ENCODE measurements around the gene CCT2.

The CCT2 gene

GRCh38 chr12:69620077-69620476 lies 34.8 kb downstream of the CCT2 start:
- Histone ChIP-seq H3K27me3 (ENCODE audit: insufficient read depth, low read length) (no peaks in the 10 kb centered on the region), H3K36me3 (ENCODE audit: insufficient read depth, low read depth, low read length) (no peaks in the 10 kb centered on the region), H3K9me3 (ENCODE audit: insufficient read depth, low read depth, low read length) (no peaks in the 10 kb centered on the region), H3K27ac (ENCODE audit: low read length) (no peak overlapping the region), H3K4me1 (ENCODE audit: insufficient read depth, low read length) (no peaks in the 10 kb centered on the region), H3K9ac (ENCODE audit: low read depth, low read length) (no peak overlapping the region), H3K4me3 (ENCODE audit: low read length) (no peak overlapping the region)

GRCh38 chr12:69620921-69621320 lies 35.7 kb downstream of the CCT2 start:
- Histone ChIP-seq H3K27ac (ENCODE audit: low read length) (no peak overlapping the region), H3K9me3 (ENCODE audit: insufficient read depth, low read depth, low read length) (no peaks in the 10 kb centered on the region), H3K4me1 (ENCODE audit: insufficient read depth, low read length) (no peaks in the 10 kb centered on the region), H3K36me3 (ENCODE audit: insufficient read depth, low read depth, low read length) (no peaks in the 10 kb centered on the region), H3K4me3 (ENCODE audit: low read length) (no peak overlapping the region), H3K9ac (ENCODE audit: low read depth, low read length) (no peak overlapping the region), H3K27me3 (ENCODE audit: insufficient read depth, low read length) (no peaks in the 10 kb centered on the region)

- H3K27me3 ChIP-seq (ENCODE audit: insufficient read depth, low read length), result no peaks in the 10 kb centered on the region
Observed at GRCh38 chr12:69621551-69621950, 36.3 kb downstream of the CCT2 start.

GRCh38 chr12:69623970-69624369 lies 38.7 kb downstream of the CCT2 start:
- Histone ChIP-seq H3K27ac (ENCODE audit: low read length) (no peak overlapping the region), H3K27me3 (ENCODE audit: insufficient read depth, low read length) (no peaks in the 10 kb centered on the region), H3K36me3 (ENCODE audit: insufficient read depth, low read depth, low read length) (no peaks in the 10 kb centered on the region), H3K4me1 (ENCODE audit: insufficient read depth, low read length) (no peaks in the 10 kb centered on the region), H3K9ac (ENCODE audit: low read depth, low read length) (no peak overlapping the region), H3K4me3 (ENCODE audit: low read length) (no peak overlapping the region), H3K9me3 (ENCODE audit: insufficient read depth, low read depth, low read length) (no peaks in the 10 kb centered on the region)

More at GRCh38 chr12:69621551-69621950, 36.3 kb downstream of the CCT2 start:
- no peak overlapping the region for H3K4me3 ChIP-seq (ENCODE audit: low read length)
- no peaks in the 10 kb centered on the region for H3K4me1 ChIP-seq (ENCODE audit: insufficient read depth, low read length)
- no peak overlapping the region for H3K9ac ChIP-seq (ENCODE audit: low read depth, low read length)
- H3K9me3 ChIP-seq (ENCODE audit: insufficient read depth, low read depth, low read length), result no peaks in the 10 kb centered on the region
- no peak overlapping the region for H3K27ac ChIP-seq (ENCODE audit: low read length)
- H3K36me3 ChIP-seq (ENCODE audit: insufficient read depth, low read depth, low read length), result no peaks in the 10 kb centered on the region

- Histone ChIP-seq H3K36me3 (ENCODE audit: insufficient read depth, low read depth, low read length) (no peaks in the 10 kb centered on the region), H3K27ac (ENCODE audit: low read length) (no peak overlapping the region), H3K4me3 (ENCODE audit: low read length) (no peak overlapping the region), H3K9me3 (ENCODE audit: insufficient read depth, low read depth, low read length) (no peaks in the 10 kb centered on the region), H3K27me3 (ENCODE audit: insufficient read depth, low read length) (no peaks in the 10 kb centered on the region), H3K9ac (ENCODE audit: low read depth, low read length) (no peak overlapping the region), H3K4me1 (ENCODE audit: insufficient read depth, low read length) (no peaks in the 10 kb centered on the region)
Observed at GRCh38 chr12:69627501-69627900, 42.2 kb downstream of the CCT2 start.

- Histone ChIP-seq H3K27me3 (ENCODE audit: insufficient read depth, low read length) (no peaks in the 10 kb centered on the region), H3K4me3 (ENCODE audit: low read length) (no peak overlapping the region), H3K4me1 (ENCODE audit: insufficient read depth, low read length) (peaks cover 4% of the 10 kb centered on the region; the same call in 1 of the 2 replicates), H3K9me3 (ENCODE audit: insufficient read depth, low read depth, low read length) (no peaks in the 10 kb centered on the region), H3K9ac (ENCODE audit: low read depth, low read length) (no peak overlapping the region), H3K36me3 (ENCODE audit: insufficient read depth, low read depth, low read length) (no peaks in the 10 kb centered on the region), H3K27ac (ENCODE audit: low read length) (no peak overlapping the region)
Observed at GRCh38 chr12:69630191-69630590, 44.9 kb downstream of the CCT2 start.

- Histone ChIP-seq H3K9ac (ENCODE audit: low read depth, low read length) (no peak overlapping the region), H3K27ac (ENCODE audit: low read length) (no peak overlapping the region), H3K27me3 (ENCODE audit: insufficient read depth, low read length) (no peaks in the 10 kb centered on the region), H3K4me1 (ENCODE audit: insufficient read depth, low read length) (peaks cover 6% of the 10 kb centered on the region; the same call in 1 of the 2 replicates), H3K36me3 (ENCODE audit: insufficient read depth, low read depth, low read length) (no peaks in the 10 kb centered on the region), H3K4me3 (ENCODE audit: low read length) (no peak overlapping the region), H3K9me3 (ENCODE audit: insufficient read depth, low read depth, low read length) (no peaks in the 10 kb centered on the region)
Observed at GRCh38 chr12:69633061-69633460, 47.8 kb downstream of the CCT2 start.

- H3K9ac ChIP-seq (ENCODE audit: low read depth, low read length), result no peak overlapping the region
- no peaks in the 10 kb centered on the region for H3K36me3 ChIP-seq (ENCODE audit: insufficient read depth, low read depth, low read length)
- H3K4me3 ChIP-seq (ENCODE audit: low read length), result no peak overlapping the region
- no peak overlapping the region for H3K27ac ChIP-seq (ENCODE audit: low read length)
- H3K9me3 ChIP-seq (ENCODE audit: insufficient read depth, low read depth, low read length), result no peaks in the 10 kb centered on the region
- H3K27me3 ChIP-seq (ENCODE audit: insufficient read depth, low read length), result no peaks in the 10 kb centered on the region
- peaks cover 6% of the 10 kb centered on the region; the same call in 1 of the 2 replicates for H3K4me1 ChIP-seq (ENCODE audit: insufficient read depth, low read length)
Observed at GRCh38 chr12:69639400-69640016, 54.2 kb downstream of the CCT2 start.

- Histone ChIP-seq H3K27me3 (ENCODE audit: insufficient read depth, low read length) (no peaks in the 10 kb centered on the region), H3K9me3 (ENCODE audit: insufficient read depth, low read depth, low read length) (no peaks in the 10 kb centered on the region), H3K4me3 (ENCODE audit: low read length) (no peak overlapping the region), H3K36me3 (ENCODE audit: insufficient read depth, low read depth, low read length) (no peaks in the 10 kb centered on the region), H3K4me1 (ENCODE audit: insufficient read depth, low read length) (no peaks in the 10 kb centered on the region), H3K9ac (ENCODE audit: low read depth, low read length) (no peak overlapping the region), H3K27ac (ENCODE audit: low read length) (no peak overlapping the region)
Observed at GRCh38 chr12:69641546-69641945, 56.3 kb downstream of the CCT2 start.

- H3K9me3 ChIP-seq (ENCODE audit: insufficient read depth, low read depth, low read length), result no peaks in the 10 kb centered on the region
- no peak overlapping the region for H3K27ac ChIP-seq (ENCODE audit: low read length)
- no peak overlapping the region for H3K4me3 ChIP-seq (ENCODE audit: low read length)
- H3K27me3 ChIP-seq (ENCODE audit: insufficient read depth, low read length), result no peaks in the 10 kb centered on the region
- no peaks in the 10 kb centered on the region for H3K36me3 ChIP-seq (ENCODE audit: insufficient read depth, low read depth, low read length)
- no peak overlapping the region for H3K9ac ChIP-seq (ENCODE audit: low read depth, low read length)
- no peaks in the 10 kb centered on the region for H3K4me1 ChIP-seq (ENCODE audit: insufficient read depth, low read length)
Observed at GRCh38 chr12:69642531-69642930, 57.3 kb downstream of the CCT2 start.

GRCh38 chr12:69644511-69644910 lies 59.3 kb downstream of the CCT2 start:
- no peak overlapping the region for H3K9ac ChIP-seq (ENCODE audit: low read depth, low read length)
- H3K27ac ChIP-seq (ENCODE audit: low read length), result no peak overlapping the region
- H3K9me3 ChIP-seq (ENCODE audit: insufficient read depth, low read depth, low read length), result no peaks in the 10 kb centered on the region
- H3K4me3 ChIP-seq (ENCODE audit: low read length), result no peak overlapping the region
- H3K4me1 ChIP-seq (ENCODE audit: insufficient read depth, low read length), result no peaks in the 10 kb centered on the region; the same call in 1 of the 2 replicates
- no peaks in the 10 kb centered on the region for H3K27me3 ChIP-seq (ENCODE audit: insufficient read depth, low read length)
- H3K36me3 ChIP-seq (ENCODE audit: insufficient read depth, low read depth, low read length), result no peaks in the 10 kb centered on the region

- H3K9me3 ChIP-seq (ENCODE audit: insufficient read depth, low read depth, low read length), result no peaks in the 10 kb centered on the region
- no peaks in the 10 kb centered on the region; the same call in 1 of the 2 replicates for H3K4me1 ChIP-seq (ENCODE audit: insufficient read depth, low read length)
- no peak overlapping the region for H3K4me3 ChIP-seq (ENCODE audit: low read length)
- H3K36me3 ChIP-seq (ENCODE audit: insufficient read depth, low read depth, low read length), result no peaks in the 10 kb centered on the region
- no peak overlapping the region for H3K27ac ChIP-seq (ENCODE audit: low read length)
- no peak overlapping the region for H3K9ac ChIP-seq (ENCODE audit: low read depth, low read length)
- H3K27me3 ChIP-seq (ENCODE audit: insufficient read depth, low read length), result no peaks in the 10 kb centered on the region
Observed at GRCh38 chr12:69645031-69645430, 59.8 kb downstream of the CCT2 start.

All from iPS-20b (cell line).